Sigmoid colon (tissue), 7 donors: ENCODE results near the gene NKD2. TPM values are rescaled to one million over a fixed set of nuclear protein-coding genes. Genes with fewer than 3 reads are reported as not detected.

Source experiments
- DNase-seq: peaks from one replicate; pipeline ENCODE4 v3.0.0-alpha.2; 2019
- H3K27ac ChIP-seq, 4 donors: fragments of 200-600 bp; sonication (generic); one replicate each; pipeline ENCODE4 v1.5.1; 2016 to 2019; ENCODE audit warnings: mild to moderate bottlenecking in 1 of 4
- H3K27me3 ChIP-seq, 3 donors: fragments of 200-600 bp; sonication (generic); one replicate each; pipeline ENCODE4 v1.5.1; 2019; ENCODE audit warnings: mild to moderate bottlenecking in 1 of 3
- H3K36me3 ChIP-seq, 4 donors: fragments of 200-600 bp; sonication (generic); one replicate each; pipeline ENCODE4 v1.5.1; 2016 to 2019
- H3K4me1 ChIP-seq, 4 donors: fragments of 200-600 bp; sonication (generic); one replicate each; pipeline ENCODE4 v1.5.1; 2017 to 2019
- H3K4me3 ChIP-seq, 4 donors: fragments of 200-600 bp; sonication (generic); one replicate each; pipeline ENCODE4 v1.5.1; 2017 to 2019; ENCODE audit warnings: mild to moderate bottlenecking in 2 of 4, moderate library complexity in 1 of 4
- H3K9me3 ChIP-seq, 4 donors: fragments of 200-600 bp in 3 of 4; sonication (generic) in 3 of 4; one replicate each; pipeline versions ENCODE4 v1.5.1 to v1.6.1; 2013 to 2019
- EP300 ChIP-seq, 4 donors: sonication (generic); formaldehyde crosslinking; IDR thresholded peaks; one replicate each; pipeline ENCODE4 v1.6.1; 2017; ENCODE audit warnings: antibody characterized with exemption in 4 of 4
- POLR2A ChIP-seq, 2 donors: fragments of 450-650 bp; IDR thresholded peaks; one replicate each; pipeline ENCODE4 v1.6.1; 2016; ENCODE audit warnings: antibody characterized with exemption in 2 of 2, mild to moderate bottlenecking in 2 of 2, moderate library complexity in 2 of 2
- POLR2AphosphoS5 ChIP-seq, 4 donors: sonication (generic); formaldehyde crosslinking; IDR thresholded peaks; one replicate each; pipeline ENCODE4 v1.6.1; 2017; ENCODE audit warnings: antibody characterized with exemption in 4 of 4
- WGBS, 2 donors: extraction: QIAGEN DNeasy Blood & Tissue Kit; methylation state at CpG; one replicate each; pipeline ENCODE4 v1.1.7; 2013; 5-methylcytosine and 5-hydroxymethylcytosine counted together
- intact Hi-C: fragments of 100-400 bp; cut with DNase I; formaldehyde crosslinking; loops from one replicate; pipeline ENCODE4 v1.15.1; 2023
- polyA plus RNA-seq, 3 donors: library from polyadenylated mRNA; stranded (reverse); fragments of 200-250 nt; gene quantifications; one replicate each; pipeline ENCODE4 v1.2.3, GENCODE V29; 2013
- total RNA-seq, 4 donors: library from RNA; depleted of rRNA; stranded (reverse); fragments of >200 nt; gene quantifications; one replicate each; pipeline ENCODE4 v1.1.0, GENCODE V29; 2016
- TF ChIP-seq, protein P1 (sequence below), 4 experiments: fragments of 450-650 bp in 3 of 4; fragments of 200-600 bp in 1 of 4; IDR thresholded peaks; one replicate each; pipeline ENCODE4 v1.5.1; 2016 to 2019; ENCODE audit warnings: antibody characterized with exemption in 4 of 4, mild to moderate bottlenecking in 3 of 4, moderate library complexity in 2 of 4
- donor health status: healthy with polysubstance abuse.
- donor health status: Bipolar disorder and iron deficiency.
- donor health status: healthy.

NKD2 gene, protein sequence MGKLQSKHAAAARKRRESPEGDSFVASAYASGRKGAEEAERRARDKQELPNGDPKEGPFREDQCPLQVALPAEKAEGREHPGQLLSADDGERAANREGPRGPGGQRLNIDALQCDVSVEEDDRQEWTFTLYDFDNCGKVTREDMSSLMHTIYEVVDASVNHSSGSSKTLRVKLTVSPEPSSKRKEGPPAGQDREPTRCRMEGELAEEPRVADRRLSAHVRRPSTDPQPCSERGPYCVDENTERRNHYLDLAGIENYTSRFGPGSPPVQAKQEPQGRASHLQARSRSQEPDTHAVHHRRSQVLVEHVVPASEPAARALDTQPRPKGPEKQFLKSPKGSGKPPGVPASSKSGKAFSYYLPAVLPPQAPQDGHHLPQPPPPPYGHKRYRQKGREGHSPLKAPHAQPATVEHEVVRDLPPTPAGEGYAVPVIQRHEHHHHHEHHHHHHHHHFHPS
- total RNA-seq = 1 to 10 TPM in 3 of 4 donors, under 1 TPM in 1; 0.71 to 4.4 (median 2.0) TPM
- polyA plus RNA-seq = 1 to 10 TPM in 2 of 3 donors, under 1 TPM in 1; 0.60 to 4.0 (median 1.8) TPM

DNA sequence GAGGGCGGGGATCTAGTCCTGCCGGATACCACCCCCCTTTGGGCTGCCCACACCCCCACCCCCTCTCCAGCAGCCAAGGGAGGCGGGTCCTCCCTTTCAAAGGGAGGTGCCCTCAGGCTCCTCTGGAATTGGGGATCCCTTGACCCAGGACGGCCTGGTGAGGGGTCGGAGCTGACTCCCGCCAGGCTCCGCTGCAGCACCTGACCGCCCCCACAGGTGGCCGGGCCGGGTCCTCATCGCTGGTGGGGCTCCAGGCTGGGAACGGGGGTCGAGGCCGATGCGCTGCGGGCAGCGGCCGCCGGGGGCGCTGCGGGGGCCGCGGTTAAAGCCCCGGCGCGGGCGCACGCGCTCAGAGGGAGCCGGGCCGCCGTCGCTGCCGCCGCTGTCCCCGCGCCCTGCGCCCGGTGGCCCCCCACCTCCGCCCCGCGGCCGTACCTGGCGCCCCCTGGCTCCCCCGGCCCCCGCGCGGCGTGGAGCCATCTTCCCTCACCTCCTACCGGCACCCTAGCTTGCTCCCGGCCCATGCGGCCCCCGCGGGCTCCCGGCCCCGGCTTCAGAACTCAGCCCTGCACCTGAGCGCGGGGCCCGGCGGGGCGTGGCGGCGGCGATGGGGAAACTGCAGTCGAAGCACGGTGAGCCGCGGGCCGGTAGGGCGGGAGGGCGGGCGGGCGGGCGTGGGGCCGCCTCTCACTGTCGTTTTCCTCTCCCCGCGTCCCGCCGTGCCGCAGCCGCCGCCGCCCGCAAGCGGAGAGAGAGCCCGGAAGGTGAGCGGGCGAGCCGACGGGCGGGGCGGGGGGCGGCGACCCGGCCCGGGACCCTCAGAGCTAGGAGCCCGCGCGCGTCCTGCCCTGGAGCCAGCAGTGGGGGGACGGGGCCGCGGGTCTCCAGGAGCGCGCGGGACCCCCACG lies at the start of gene NKD2:
Gene NKD2, plus strand, starts transcription at position 352 of the 908 bp plus-strand sequence. Its CDS starts 256 bp downstream, at position 608.
- H3K27ac ChIP-seq = peak within 1 kb of the TSS in 1 of 4 donors; percentile 32
- no peaks in the 10 kb centered on the region for H3K36me3 ChIP-seq
- TF ChIP-seq, protein P1, sequence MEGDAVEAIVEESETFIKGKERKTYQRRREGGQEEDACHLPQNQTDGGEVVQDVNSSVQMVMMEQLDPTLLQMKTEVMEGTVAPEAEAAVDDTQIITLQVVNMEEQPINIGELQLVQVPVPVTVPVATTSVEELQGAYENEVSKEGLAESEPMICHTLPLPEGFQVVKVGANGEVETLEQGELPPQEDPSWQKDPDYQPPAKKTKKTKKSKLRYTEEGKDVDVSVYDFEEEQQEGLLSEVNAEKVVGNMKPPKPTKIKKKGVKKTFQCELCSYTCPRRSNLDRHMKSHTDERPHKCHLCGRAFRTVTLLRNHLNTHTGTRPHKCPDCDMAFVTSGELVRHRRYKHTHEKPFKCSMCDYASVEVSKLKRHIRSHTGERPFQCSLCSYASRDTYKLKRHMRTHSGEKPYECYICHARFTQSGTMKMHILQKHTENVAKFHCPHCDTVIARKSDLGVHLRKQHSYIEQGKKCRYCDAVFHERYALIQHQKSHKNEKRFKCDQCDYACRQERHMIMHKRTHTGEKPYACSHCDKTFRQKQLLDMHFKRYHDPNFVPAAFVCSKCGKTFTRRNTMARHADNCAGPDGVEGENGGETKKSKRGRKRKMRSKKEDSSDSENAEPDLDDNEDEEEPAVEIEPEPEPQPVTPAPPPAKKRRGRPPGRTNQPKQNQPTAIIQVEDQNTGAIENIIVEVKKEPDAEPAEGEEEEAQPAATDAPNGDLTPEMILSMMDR (IDR thresholded peaks at IDR 0.05) = peak in 3 of 4 experiments; percentile 34 to 59 (median 58)
- no peak for TF ChIP-seq EP300 (IDR thresholded peaks at IDR 0.05)
- intact Hi-C loops = loop anchor here (5.0 to 10.0 kb wide), 2 partner anchors 106 to 134 kb away; partner anchors contain the start of gene SLC12A7
- peaks cover 13 to 36% (median 36%) of the 10 kb centered on the region in 3 donors for H3K27me3 ChIP-seq
- no peaks in the 10 kb centered on the region for H3K9me3 ChIP-seq
- peaks cover 0 to 43% (median 36%) of the 10 kb centered on the region in 4 donors for H3K4me1 ChIP-seq
- H3K4me3 ChIP-seq = peak within 1 kb of the TSS; percentile 34 to 62 (median 52)
- DNase-seq = peak; percentile 67
- WGBS, 2 donors = 1 to 2% methylated on average over 108 of the region's 108 CpGs

DNA sequence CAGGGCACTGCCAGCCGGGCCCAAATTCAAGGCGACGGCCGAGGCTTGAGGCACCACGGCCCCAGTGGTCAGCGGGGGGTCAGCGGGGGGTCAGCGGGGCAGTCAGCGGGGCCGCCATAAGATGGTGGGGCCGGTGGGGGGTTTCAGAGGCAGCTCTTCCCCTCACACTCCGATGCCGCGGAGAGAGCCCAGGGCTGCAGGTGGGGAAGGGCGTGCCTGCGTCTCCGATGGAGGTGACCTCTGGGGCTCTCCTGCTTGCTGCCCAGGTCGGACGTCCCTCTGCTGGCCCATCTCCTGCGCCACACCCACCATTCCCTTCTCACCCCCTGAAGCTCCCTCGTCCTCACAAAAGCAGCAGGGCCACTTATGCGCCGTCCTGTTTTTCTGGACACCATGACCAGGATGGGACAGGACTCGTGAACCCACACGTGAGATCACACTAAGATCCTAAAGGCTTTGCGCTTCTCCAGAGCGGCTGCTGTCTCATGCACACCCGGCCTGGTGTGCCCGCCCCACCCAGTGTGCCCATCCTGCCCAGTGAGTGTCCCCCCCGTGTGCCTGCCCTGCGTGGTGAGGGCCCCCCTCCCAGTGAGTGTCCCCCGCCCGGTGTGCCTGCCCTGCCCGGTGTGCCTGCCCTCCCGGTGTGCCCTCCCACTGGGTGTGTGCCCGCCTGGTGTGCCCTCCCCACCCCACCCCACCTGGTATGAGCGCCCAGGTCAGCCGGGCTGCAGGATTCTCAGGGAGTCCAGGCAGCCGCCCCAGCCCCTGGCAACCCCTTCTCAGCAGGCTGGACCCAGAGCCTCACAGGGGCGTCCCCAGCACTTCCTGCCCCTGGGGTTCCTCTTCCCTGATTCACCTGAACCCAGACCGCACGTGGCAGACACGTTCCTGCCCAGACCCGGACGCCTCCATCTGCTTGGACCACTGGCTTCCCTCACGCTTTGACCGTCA lies 48.7 kb upstream of the NKD2 start:
- WGBS, 2 donors = 63 to 83% methylated on average over 47 of the region's 47 CpGs
- Histone ChIP-seq H3K4me3 (no peak overlapping the region), H3K36me3 (no peaks in the 10 kb centered on the region), H3K9me3 (no peaks in the 10 kb centered on the region), H3K27ac (no peak overlapping the region), H3K4me1 (peaks cover 0 to 34% (median 24%) of the 10 kb centered on the region in 4 donors), H3K27me3 (no peaks in the 10 kb centered on the region)
- intact Hi-C loops = no loop called here
- TF ChIP-seq POLR2AphosphoS5 (IDR thresholded peaks at IDR 0.05) (no peak), EP300 (IDR thresholded peaks at IDR 0.05) (no peak), POLR2A (IDR thresholded peaks at IDR 0.05) (no peak)
- TF ChIP-seq, protein P1 (IDR thresholded peaks at IDR 0.05) = no peak
- no peak for DNase-seq

DNA sequence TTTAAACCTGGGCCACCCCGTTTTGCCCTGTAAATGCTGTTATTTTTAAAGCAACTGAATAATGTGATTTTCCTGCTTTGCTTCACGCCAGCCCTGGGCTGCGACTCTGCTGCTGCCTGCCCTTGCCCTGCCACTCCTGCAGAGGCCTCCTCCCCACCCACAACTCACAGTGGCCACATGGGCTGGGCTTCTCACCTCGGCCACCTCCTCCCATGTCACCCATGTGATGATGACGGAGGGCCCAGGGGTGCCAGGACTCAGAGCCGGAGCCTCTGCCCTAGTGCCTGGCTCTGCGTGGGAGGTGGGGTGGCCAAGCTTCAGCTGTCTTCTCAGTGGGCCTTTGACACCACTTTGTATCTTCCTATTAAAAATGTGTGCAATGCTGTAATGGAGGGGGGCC lies 48.1 kb upstream of the NKD2 start:
- WGBS, 2 donors = 58 to 67% methylated on average over 7 of the region's 7 CpGs
- Histone ChIP-seq H3K36me3 (no peaks in the 10 kb centered on the region), H3K4me3 (no peak overlapping the region), H3K27ac (no peak overlapping the region), H3K4me1 (peaks cover 0 to 31% (median 24%) of the 10 kb centered on the region in 4 donors), H3K9me3 (no peaks in the 10 kb centered on the region), H3K27me3 (no peaks in the 10 kb centered on the region)
- intact Hi-C loops = no loop called here
- TF ChIP-seq POLR2AphosphoS5 (IDR thresholded peaks at IDR 0.05) (no peak), POLR2A (IDR thresholded peaks at IDR 0.05) (no peak), EP300 (IDR thresholded peaks at IDR 0.05) (no peak)
- TF ChIP-seq, protein P1 (IDR thresholded peaks at IDR 0.05) = no peak
- no peak for DNase-seq
